ENCODE data around the gene SPEM3.

The SPEM3 gene

GRCh38 chr17:7419819-7420610 lies 8.6 kb upstream of the SPEM3 start, which contains the start of gene SPEM1:
Gene SPEM1 (plus strand): TSS chr17:7420324. CDS start chr17:7420385, 61 bp downstream.
- H3K4me3 ChIP-seq (replicated peaks; ENCODE audit: low read depth, low read length), result no peak within 1 kb of the TSS
- no peak for DNase-seq (ENCODE audit: low read depth)
- TF ChIP-seq CTCF (IDR thresholded peaks at IDR 0.05; ENCODE audit: low read length, missing control alignments), result no peak

GRCh38 chr17:7421186-7421585 lies 7.5 kb upstream of the SPEM3 start:
- TF ChIP-seq CTCF (IDR thresholded peaks at IDR 0.05; ENCODE audit: low read length, missing control alignments), result no peak
- H3K4me3 ChIP-seq (replicated peaks; ENCODE audit: low read depth, low read length), result no peak overlapping the region
- DNase-seq (ENCODE audit: low read depth), result no peak

GRCh38 chr17:7423679-7424078 lies 5.0 kb upstream of the SPEM3 start:
- no peak for TF ChIP-seq CTCF (IDR thresholded peaks at IDR 0.05; ENCODE audit: low read length, missing control alignments)
- H3K4me3 ChIP-seq (replicated peaks; ENCODE audit: low read depth, low read length), result no peak overlapping the region

GRCh38 chr17:7425316-7425715 lies 3.3 kb upstream of the SPEM3 start, which contains the start of gene SPEM2:
Gene SPEM2 (plus strand): TSS chr17:7425616. CDS start chr17:7425689, 73 bp downstream.
- no peak for DNase-seq (ENCODE audit: low read depth)
- TF ChIP-seq CTCF (IDR thresholded peaks at IDR 0.05; ENCODE audit: low read length, missing control alignments), result no peak

More at GRCh38 chr17:7423679-7424078, 5.0 kb upstream of the SPEM3 start:
- DNase-seq (ENCODE audit: low read depth), result no peak

GRCh38 chr17:7425756-7426155 lies 2.9 kb upstream of the SPEM3 start:
- DNase-seq (ENCODE audit: low read depth), result no peak
- TF ChIP-seq CTCF (IDR thresholded peaks at IDR 0.05; ENCODE audit: low read length, missing control alignments), result no peak
- no peak overlapping the region for H3K4me3 ChIP-seq (replicated peaks; ENCODE audit: low read depth, low read length)

More at GRCh38 chr17:7425316-7425715, 3.3 kb upstream of the SPEM3 start, which contains the start of gene SPEM2:
- no peak within 1 kb of the TSS for H3K4me3 ChIP-seq (replicated peaks; ENCODE audit: low read depth, low read length)

- no peak for TF ChIP-seq CTCF (IDR thresholded peaks at IDR 0.05; ENCODE audit: low read length, missing control alignments)
- DNase-seq (ENCODE audit: low read depth), result no peak
- H3K4me3 ChIP-seq (replicated peaks; ENCODE audit: low read depth, low read length), result no peak overlapping the region
Measured at GRCh38 chr17:7426203-7426863, 2.3 kb upstream of the SPEM3 start.

Measured in fibroblast of pulmonary artery (primary cell).